Measurements from ENCODE around the gene LHX2.
A peak's percentile ranks its signal among the peaks of the same experiment; 100 is the strongest.
"Not testable (repeated sequence)": the region's sequence is repeated elsewhere in the genome, so short reads cannot be mapped to it uniquely, and the experiment has no call there.

The LHX2 gene

GRCh38 chr9:124011460-124012301 lies at the start of gene LHX2:
Gene LHX2 (plus strand): TSS chr9:124011768. CDS start chr9:124012349, 581 bp downstream.
- DNase-seq, result peak; percentile 81

GRCh38 chr9:123964761-123965160 lies 46.8 kb upstream of the LHX2 start:
- DNase-seq, result no peak

GRCh38 chr9:123965801-123966686 lies 45.5 kb upstream of the LHX2 start:
- DNase-seq, result no peak

- no peak for DNase-seq
Measured at GRCh38 chr9:123967323-123967722, 44.2 kb upstream of the LHX2 start.

GRCh38 chr9:123972618-123973017 lies 39.0 kb upstream of the LHX2 start:
- no peak for DNase-seq

- DNase-seq, result no peak
Measured at GRCh38 chr9:123973590-123974223, 37.9 kb upstream of the LHX2 start.

GRCh38 chr9:123974471-123974870 lies 37.1 kb upstream of the LHX2 start:
- no peak for DNase-seq

- no peak for DNase-seq
Measured at GRCh38 chr9:123975871-123976270, 35.7 kb upstream of the LHX2 start.

- DNase-seq, result not testable (repeated sequence)
Measured at GRCh38 chr9:123976579-123976978, 35.0 kb upstream of the LHX2 start.

- DNase-seq, result no peak
Measured at GRCh38 chr9:123978981-123979380, 32.6 kb upstream of the LHX2 start.

- DNase-seq, result no peak
Measured at GRCh38 chr9:123982535-123982934, 29.0 kb upstream of the LHX2 start.

GRCh38 chr9:123983047-123983446 lies 28.5 kb upstream of the LHX2 start:
- no peak for DNase-seq

- no peak for DNase-seq
Measured at GRCh38 chr9:123984802-123985201, 26.8 kb upstream of the LHX2 start.

GRCh38 chr9:123985869-123986268 lies 25.7 kb upstream of the LHX2 start:
- DNase-seq, result no peak

GRCh38 chr9:123990427-123990826 lies 21.1 kb upstream of the LHX2 start:
- DNase-seq, result no peak

- not testable (repeated sequence) for DNase-seq
Measured at GRCh38 chr9:123992679-123993078, 18.9 kb upstream of the LHX2 start.

GRCh38 chr9:123996731-123997421 lies 14.7 kb upstream of the LHX2 start:
- no peak for DNase-seq

- no peak for DNase-seq
Measured at GRCh38 chr9:123997665-123998277, 13.8 kb upstream of the LHX2 start.

GRCh38 chr9:123998278-123998925 lies 13.2 kb upstream of the LHX2 start:
- no peak for DNase-seq

GRCh38 chr9:123998970-123999621 lies 12.5 kb upstream of the LHX2 start:
- no peak for DNase-seq

GRCh38 chr9:123999661-124000060 lies 11.9 kb upstream of the LHX2 start:
- DNase-seq, result no peak

All from T1000 (cell line).